Activated T-cell treated with anti-CD3 and anti-CD28 coated beads, Interleukin-2, amount 50 U/mL, for 72 hours (primary cell): ENCODE data around the gene TRAF1. TPM values are rescaled to one million over a fixed set of nuclear protein-coding genes. Genes with fewer than 3 reads are reported as not detected.

ENCODE experiments used
- ATAC-seq, 2 donors: fragments of 150-1000 bp; cut with Tn5 transposase; replicated peaks in 1 of 2; 2 replicates each; pipeline ENCODE4 v1.10.0; 2021; ENCODE audit warnings: moderate library complexity in 2 of 2, mild to moderate bottlenecking in 1 of 2
- DNase-seq, 2 donors: peaks; one replicate each; pipeline ENCODE4 v3.0.0; 2021 to 2022; ENCODE audit warnings: mixed read lengths in 1 of 2
- H3K27ac Mint-ChIP-seq: one replicate; pipeline ENCODE4 v1.8.0; 2022; ENCODE audit warnings: mild to moderate bottlenecking, moderate library complexity, mixed read lengths
- H3K27me3 Mint-ChIP-seq: one replicate; pipeline ENCODE4 v1.8.0; 2022; ENCODE audit warnings: low read depth, mixed read lengths
- H3K36me3 Mint-ChIP-seq, 2 donors: one replicate each; pipeline ENCODE4 v1.8.0; 2022; ENCODE audit warnings: mixed read lengths in 2 of 2, mild to moderate bottlenecking in 1 of 2; ENCODE audit not compliant: insufficient read depth in 2 of 2
- H3K4me1 Mint-ChIP-seq: one replicate; pipeline ENCODE4 v1.8.0; 2022; ENCODE audit warnings: low read depth, mixed read lengths
- H3K4me3 Mint-ChIP-seq, 2 donors: one replicate each; pipeline ENCODE4 v1.8.0; 2022; ENCODE audit warnings: mild to moderate bottlenecking in 2 of 2, mixed read lengths in 2 of 2, moderate library complexity in 2 of 2
- H3K9me3 Mint-ChIP-seq, 2 donors: one replicate each; pipeline ENCODE4 v1.8.0; 2022; ENCODE audit warnings: mixed read lengths in 2 of 2
- total RNA-seq, 2 donors: library from RNA; stranded (reverse); gene quantifications; one replicate each; pipeline ENCODE4 v1.2.3, GENCODE V29; 2022

TRAF1 gene
- total RNA-seq, 2 donors from 2014 or later = 91.6 to 101 TPM

GRCh38 chr9:120869726-120870125 lies 56.9 kb downstream of the TRAF1 start:
- Mint-ChIP-seq H3K4me1 (peaks cover 61% of the 10 kb centered on the region), H3K9me3 (no peaks in the 10 kb centered on the region), H3K4me3 (peak overlapping the region; percentile 86 to 93), H3K27me3 (no peaks in the 10 kb centered on the region), H3K36me3 (peaks cover 10 to 39% of the 10 kb centered on the region in 2 donors), H3K27ac (no peak overlapping the region)
- no peak for DNase-seq
- no peak for ATAC-seq

DNA sequence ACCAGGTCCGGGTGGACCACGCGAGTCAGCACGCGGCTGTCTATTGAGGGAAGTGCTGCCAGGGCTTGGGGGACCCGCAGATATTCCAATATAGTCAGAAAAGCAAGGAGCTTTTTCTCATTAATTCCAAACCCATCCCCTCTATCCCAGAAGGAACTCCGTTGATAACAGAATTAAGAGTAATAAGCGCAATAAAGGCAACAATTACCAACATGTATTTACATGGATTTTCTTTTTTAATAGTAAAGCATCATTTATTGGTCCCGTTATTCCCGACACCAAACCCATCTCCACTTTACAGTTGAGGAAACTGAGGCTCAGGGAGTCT lies 57.3 kb downstream of the TRAF1 start:
- no peaks in the 10 kb centered on the region for H3K9me3 Mint-ChIP-seq
- H3K36me3 Mint-ChIP-seq = peaks cover 10 to 37% of the 10 kb centered on the region in 2 donors
- H3K27me3 Mint-ChIP-seq = no peaks in the 10 kb centered on the region
- H3K4me3 Mint-ChIP-seq = peak overlapping the region; percentile 86 to 93
- no peak for DNase-seq
- ATAC-seq = no peak
- peaks cover 57% of the 10 kb centered on the region for H3K4me1 Mint-ChIP-seq
- peak overlapping the region; percentile 51 for H3K27ac Mint-ChIP-seq

GRCh38 chr9:120868676-120869359 lies 57.8 kb downstream of the TRAF1 start:
- DNase-seq = peak; percentile 94 to 97
- Mint-ChIP-seq H3K27me3 (no peaks in the 10 kb centered on the region), H3K36me3 (peaks cover 10 to 36% of the 10 kb centered on the region in 2 donors), H3K9me3 (no peaks in the 10 kb centered on the region), H3K4me3 (peak overlapping the region; percentile 86 to 93), H3K27ac (peak overlapping the region; percentile 69), H3K4me1 (peaks cover 52% of the 10 kb centered on the region)
- ATAC-seq = peak; percentile 90

GRCh38 chr9:120868339-120868675 lies 58.3 kb downstream of the TRAF1 start:
- Mint-ChIP-seq H3K4me1 (peaks cover 47% of the 10 kb centered on the region), H3K27me3 (no peaks in the 10 kb centered on the region), H3K4me3 (peak overlapping the region; percentile 70 to 73), H3K36me3 (peaks cover 8 to 33% of the 10 kb centered on the region in 2 donors), H3K9me3 (no peaks in the 10 kb centered on the region), H3K27ac (peak overlapping the region; percentile 69)
- DNase-seq (no peak), ATAC-seq (no peak)

- Mint-ChIP-seq H3K27me3 (no peaks in the 10 kb centered on the region), H3K9me3 (no peaks in the 10 kb centered on the region), H3K27ac (peak overlapping the region; percentile 69), H3K4me3 (peak overlapping the region; percentile 70 to 73), H3K36me3 (peaks cover 8 to 32% of the 10 kb centered on the region in 2 donors), H3K4me1 (peaks cover 42% of the 10 kb centered on the region)
- ATAC-seq (no peak), DNase-seq (no peak)
Measured at GRCh38 chr9:120867676-120868338, 58.8 kb downstream of the TRAF1 start.

DNA sequence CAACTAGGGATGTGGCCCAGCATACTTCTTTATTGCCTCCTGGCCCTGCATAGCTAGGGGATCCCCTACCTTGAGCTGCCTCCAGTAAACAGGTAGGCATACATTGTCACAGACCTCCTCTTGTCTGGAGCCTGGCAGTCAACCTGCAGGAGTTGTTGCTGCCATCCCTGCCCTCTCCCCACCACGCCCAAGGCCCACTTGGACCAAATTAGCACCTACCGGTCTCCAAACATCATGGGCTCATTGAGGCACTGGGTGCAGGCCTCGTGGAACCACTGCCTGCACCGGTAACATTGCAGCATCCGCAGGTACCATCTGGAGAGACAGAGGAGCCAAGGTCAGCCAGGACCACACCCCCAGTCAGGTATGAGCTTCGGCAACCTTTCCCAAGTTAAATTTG lies 59.9 kb downstream of the TRAF1 start:
- no peaks in the 10 kb centered on the region for H3K27me3 Mint-ChIP-seq
- H3K4me3 Mint-ChIP-seq = no peak overlapping the region
- H3K27ac Mint-ChIP-seq = no peak overlapping the region
- peaks cover 5 to 27% of the 10 kb centered on the region in 2 donors for H3K36me3 Mint-ChIP-seq
- peaks cover 32% of the 10 kb centered on the region for H3K4me1 Mint-ChIP-seq
- DNase-seq (no peak), ATAC-seq (no peak)
- no peaks in the 10 kb centered on the region for H3K9me3 Mint-ChIP-seq

GRCh38 chr9:120865809-120866208 lies 60.8 kb downstream of the TRAF1 start:
- DNase-seq (no peak), ATAC-seq (no peak)
- no peaks in the 10 kb centered on the region for H3K27me3 Mint-ChIP-seq
- no peak overlapping the region for H3K4me3 Mint-ChIP-seq
- H3K27ac Mint-ChIP-seq = no peak overlapping the region
- H3K9me3 Mint-ChIP-seq = no peaks in the 10 kb centered on the region
- H3K36me3 Mint-ChIP-seq = peaks cover 5 to 25% of the 10 kb centered on the region in 2 donors
- peaks cover 24% of the 10 kb centered on the region for H3K4me1 Mint-ChIP-seq

GRCh38 chr9:120865176-120865575 lies 61.4 kb downstream of the TRAF1 start:
- H3K4me1 Mint-ChIP-seq = peaks cover 17% of the 10 kb centered on the region
- DNase-seq = no peak
- H3K27me3 Mint-ChIP-seq = no peaks in the 10 kb centered on the region
- no peak overlapping the region for H3K27ac Mint-ChIP-seq
- peaks cover 5 to 30% of the 10 kb centered on the region in 2 donors for H3K36me3 Mint-ChIP-seq
- no peak overlapping the region for H3K4me3 Mint-ChIP-seq
- no peak for ATAC-seq
- no peaks in the 10 kb centered on the region for H3K9me3 Mint-ChIP-seq

- H3K4me1 Mint-ChIP-seq = peaks cover 14% of the 10 kb centered on the region
- no peaks in the 10 kb centered on the region for H3K9me3 Mint-ChIP-seq
- ATAC-seq (no peak), DNase-seq (no peak)
- no peaks in the 10 kb centered on the region for H3K27me3 Mint-ChIP-seq
- H3K27ac Mint-ChIP-seq = no peak overlapping the region
- peaks cover 5 to 30% of the 10 kb centered on the region in 2 donors for H3K36me3 Mint-ChIP-seq
- H3K4me3 Mint-ChIP-seq = no peak overlapping the region
Measured at GRCh38 chr9:120864719-120865118, 61.9 kb downstream of the TRAF1 start.

DNA sequence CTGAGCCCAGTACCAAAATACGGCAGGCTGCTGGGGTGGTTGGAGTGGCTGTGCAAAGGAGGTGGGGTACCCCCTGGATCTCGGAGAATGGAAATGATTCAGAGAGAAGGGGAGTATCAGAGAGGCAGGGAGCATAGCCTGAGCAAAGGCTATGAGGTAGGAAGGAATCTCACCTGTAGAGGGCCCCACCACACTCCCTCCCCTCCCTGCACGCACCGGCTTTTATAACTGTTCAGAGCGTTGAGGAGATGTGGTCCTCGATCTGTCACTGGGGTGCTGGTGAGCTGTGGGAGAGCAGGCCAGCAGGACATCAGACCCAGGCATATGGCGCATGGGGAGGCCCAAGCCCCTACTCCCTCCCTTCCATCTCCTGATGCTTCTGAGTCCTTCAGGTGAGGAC lies 62.8 kb downstream of the TRAF1 start:
- H3K27ac Mint-ChIP-seq = no peak overlapping the region
- H3K4me1 Mint-ChIP-seq = peaks cover 6% of the 10 kb centered on the region

GRCh38 chr9:120862452-120862851 lies 64.1 kb downstream of the TRAF1 start:
- DNase-seq = no peak
- Mint-ChIP-seq H3K36me3 (peaks cover 5 to 29% of the 10 kb centered on the region in 2 donors), H3K9me3 (no peaks in the 10 kb centered on the region), H3K27ac (no peak overlapping the region), H3K27me3 (no peaks in the 10 kb centered on the region), H3K4me3 (no peak overlapping the region), H3K4me1 (no peaks in the 10 kb centered on the region)
- ATAC-seq = no peak

More for the DNA sequence above, 62.8 kb downstream of the TRAF1 start:
- no peak for DNase-seq
- Mint-ChIP-seq H3K36me3 (peaks cover 5 to 29% of the 10 kb centered on the region in 2 donors), H3K9me3 (no peaks in the 10 kb centered on the region), H3K4me3 (no peak overlapping the region), H3K27me3 (no peaks in the 10 kb centered on the region)
- ATAC-seq = no peak

GRCh38 chr9:120861935-120862334 lies 64.7 kb downstream of the TRAF1 start:
- Mint-ChIP-seq H3K4me1 (no peaks in the 10 kb centered on the region), H3K36me3 (peaks cover 5 to 32% of the 10 kb centered on the region in 2 donors), H3K27me3 (no peaks in the 10 kb centered on the region), H3K4me3 (no peak overlapping the region), H3K9me3 (no peaks in the 10 kb centered on the region), H3K27ac (no peak overlapping the region)
- DNase-seq = no peak
- no peak for ATAC-seq

DNA sequence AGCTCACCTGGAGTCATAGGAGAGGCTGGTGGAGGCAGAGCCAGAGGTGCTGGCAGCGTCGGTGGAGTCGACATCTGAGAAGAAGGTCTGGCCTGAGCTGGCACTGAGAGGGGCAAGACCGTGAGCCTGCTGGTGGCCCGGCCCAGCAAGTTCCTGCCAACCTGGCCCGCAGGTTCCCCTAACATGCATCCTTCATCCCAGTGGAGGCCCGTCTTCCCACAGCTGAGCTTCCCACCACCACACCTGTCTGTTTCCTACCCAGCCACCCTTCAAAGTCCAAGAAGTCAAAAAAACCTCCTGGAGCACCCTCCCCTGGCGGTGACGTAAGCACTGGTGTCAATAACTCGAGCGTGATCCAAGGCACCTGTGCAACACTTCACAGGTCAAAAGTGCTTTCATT lies 66.5 kb downstream of the TRAF1 start:
- Mint-ChIP-seq H3K36me3 (peaks cover 2 to 32% of the 10 kb centered on the region in 2 donors), H3K27me3 (no peaks in the 10 kb centered on the region), H3K4me1 (no peaks in the 10 kb centered on the region), H3K4me3 (no peak overlapping the region), H3K9me3 (no peaks in the 10 kb centered on the region), H3K27ac (peak overlapping the region; percentile 29)
- DNase-seq = no peak
- no peak for ATAC-seq

GRCh38 chr9:120859361-120859760 lies 67.2 kb downstream of the TRAF1 start:
- H3K4me3 Mint-ChIP-seq = no peak overlapping the region
- ATAC-seq (no peak), DNase-seq (no peak)
- H3K27me3 Mint-ChIP-seq = no peaks in the 10 kb centered on the region
- no peaks in the 10 kb centered on the region for H3K4me1 Mint-ChIP-seq
- H3K27ac Mint-ChIP-seq = no peak overlapping the region
- H3K9me3 Mint-ChIP-seq = no peaks in the 10 kb centered on the region
- peaks cover 2 to 32% of the 10 kb centered on the region in 2 donors for H3K36me3 Mint-ChIP-seq
